Measurements from ENCODE around the gene SLC1A2. TPM values are rescaled to one million over a fixed set of nuclear protein-coding genes. Genes with fewer than 3 reads are reported as not detected.

SLC1A2 gene
- total RNA-seq, 1 experiment from 2014 or later, result 0.50 TPM

DNA sequence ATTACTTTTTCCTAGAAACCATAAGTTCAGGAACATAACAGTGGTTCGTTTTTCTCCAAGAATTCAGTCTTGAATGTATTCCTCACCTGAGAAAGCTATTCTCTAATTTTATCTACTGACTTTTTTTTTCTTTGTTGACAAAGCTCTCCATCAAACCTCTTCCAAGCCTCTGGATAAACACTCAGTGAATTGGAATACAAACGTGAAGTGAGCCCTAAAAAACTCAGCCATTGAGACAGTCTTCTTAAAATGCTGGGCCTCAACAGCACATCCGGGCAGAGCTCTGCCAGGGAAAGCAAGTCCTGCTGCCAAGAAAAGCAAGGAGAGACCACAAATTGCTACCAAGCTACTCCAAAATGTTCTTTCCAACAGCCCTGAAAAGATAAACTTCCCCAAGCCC, 7.7 kb upstream of the SLC1A2 start:
- Histone ChIP-seq H3K9ac (ENCODE audit: extremely low read depth, insufficient read length, low read length) (no peak overlapping the region), H3K18ac (ENCODE audit: insufficient read length, low read depth, low read length) (no peak overlapping the region), H3K23me2 (ENCODE audit: insufficient read length, low read depth, low read length, poor library complexity, severe bottlenecking) (no peaks in the 10 kb centered on the region), H3K27ac (ENCODE audit: insufficient read length, low read depth, low read length) (no peak overlapping the region), H2BK15ac (ENCODE audit: low read depth, low read length) (no peak overlapping the region), H2BK5ac (ENCODE audit: insufficient read length, low read length) (no peak overlapping the region), H3K4me1 (ENCODE audit: insufficient read depth, low read length) (no peaks in the 10 kb centered on the region), H3K9me3 (ENCODE audit: control insufficient read depth, low read depth, low read length) (no peaks in the 10 kb centered on the region), H3K79me1 (ENCODE audit: insufficient read depth, low read depth, low read length, poor library complexity, severe bottlenecking) (no peaks in the 10 kb centered on the region), H3K4ac (ENCODE audit: low read depth, low read length) (no peak overlapping the region), H3K4me2 (ENCODE audit: insufficient read depth, insufficient read length, low read length) (no peak overlapping the region), H4K20me1 (ENCODE audit: control insufficient read depth, insufficient read depth, insufficient read length) (no peaks in the 10 kb centered on the region), H3T11ph (ENCODE audit: low read length) (no peak overlapping the region), H2AFZ (ENCODE audit: low read length) (no peak overlapping the region), H4K5ac (ENCODE audit: insufficient read length, low read depth, low read length) (no peak overlapping the region), H2BK12ac (ENCODE audit: insufficient read length, low read depth, low read length) (no peak overlapping the region), H4K8ac (replicated peaks; ENCODE audit: insufficient read length, low read depth, low read length) (no peak overlapping the region), H2AK5ac (ENCODE audit: insufficient read length, low read length) (no peak overlapping the region), H3K56ac (ENCODE audit: insufficient read length, low read depth, low read length) (no peak overlapping the region), H2BK20ac (ENCODE audit: low read depth, low read length, poor library complexity, severe bottlenecking) (no peak overlapping the region), H4K91ac (ENCODE audit: insufficient read length, low read depth, low read length) (no peak overlapping the region), H3K79me2 (ENCODE audit: insufficient read depth, low read length) (no peaks in the 10 kb centered on the region), H2BK120ac (ENCODE audit: low read depth, low read length, poor library complexity, severe bottlenecking) (no peak overlapping the region), H3K27me3 (ENCODE audit: insufficient read depth, low read length) (peaks cover 5% of the 10 kb centered on the region; the same call in 1 of the 2 replicates), H3K14ac (ENCODE audit: insufficient read depth, low read length) (no peak overlapping the region), H3K23ac (ENCODE audit: insufficient read length, low read depth, low read length) (no peak overlapping the region)
- TF ChIP-seq, protein P1, sequence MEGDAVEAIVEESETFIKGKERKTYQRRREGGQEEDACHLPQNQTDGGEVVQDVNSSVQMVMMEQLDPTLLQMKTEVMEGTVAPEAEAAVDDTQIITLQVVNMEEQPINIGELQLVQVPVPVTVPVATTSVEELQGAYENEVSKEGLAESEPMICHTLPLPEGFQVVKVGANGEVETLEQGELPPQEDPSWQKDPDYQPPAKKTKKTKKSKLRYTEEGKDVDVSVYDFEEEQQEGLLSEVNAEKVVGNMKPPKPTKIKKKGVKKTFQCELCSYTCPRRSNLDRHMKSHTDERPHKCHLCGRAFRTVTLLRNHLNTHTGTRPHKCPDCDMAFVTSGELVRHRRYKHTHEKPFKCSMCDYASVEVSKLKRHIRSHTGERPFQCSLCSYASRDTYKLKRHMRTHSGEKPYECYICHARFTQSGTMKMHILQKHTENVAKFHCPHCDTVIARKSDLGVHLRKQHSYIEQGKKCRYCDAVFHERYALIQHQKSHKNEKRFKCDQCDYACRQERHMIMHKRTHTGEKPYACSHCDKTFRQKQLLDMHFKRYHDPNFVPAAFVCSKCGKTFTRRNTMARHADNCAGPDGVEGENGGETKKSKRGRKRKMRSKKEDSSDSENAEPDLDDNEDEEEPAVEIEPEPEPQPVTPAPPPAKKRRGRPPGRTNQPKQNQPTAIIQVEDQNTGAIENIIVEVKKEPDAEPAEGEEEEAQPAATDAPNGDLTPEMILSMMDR (conservative IDR thresholded peaks at IDR 0.05), result no peak
- Mint-ChIP-seq H3K27me3 (ENCODE audit: low read depth) (peaks cover 88% of the 10 kb centered on the region), H3K27ac (no peak overlapping the region), H3K4me1 (no peaks in the 10 kb centered on the region), H3K36me3 (ENCODE audit: insufficient read depth in 1 of 3, low read depth in 3 of 3) (no peaks in the 10 kb centered on the region; a peak in 1 of 7 replicates), H3K4me3 (no peak overlapping the region), H3K9me3 (no peaks in the 10 kb centered on the region)
- no CpG with 5 or more reads among the region's 3 CpGs for WGBS (ENCODE audit: extremely low coverage, insufficient read length, low lambda C conversion rate)
- DNase-seq, result no peak

Measured in H9 (cell line).